Choroid plexus epithelial cell (primary cell): ENCODE results near the gene FMNL2.

Source experiments
- DNase-seq: peaks from one replicate; pipeline ENCODE4 v3.0.0-alpha.2; 2010; ENCODE audit warnings: low read depth
- H3K4me3 ChIP-seq: 2 replicates; pipeline ENCODE4 v1.5.1; 2011; ENCODE audit warnings: low read depth, mild to moderate bottlenecking, control low read depth, low read length, moderate library complexity
- TF ChIP-seq, protein P1 (sequence below): conservative IDR thresholded peaks from 2 replicates; pipeline ENCODE4 v1.5.1; 2011; ENCODE audit warnings: low read depth, mild to moderate bottlenecking, control low read depth, inconsistent platforms, low read length, moderate library complexity

The FMNL2 gene

GRCh38 chr2:152505495-152505906, 170.5 kb downstream of the FMNL2 start:
- TF ChIP-seq, protein P1, sequence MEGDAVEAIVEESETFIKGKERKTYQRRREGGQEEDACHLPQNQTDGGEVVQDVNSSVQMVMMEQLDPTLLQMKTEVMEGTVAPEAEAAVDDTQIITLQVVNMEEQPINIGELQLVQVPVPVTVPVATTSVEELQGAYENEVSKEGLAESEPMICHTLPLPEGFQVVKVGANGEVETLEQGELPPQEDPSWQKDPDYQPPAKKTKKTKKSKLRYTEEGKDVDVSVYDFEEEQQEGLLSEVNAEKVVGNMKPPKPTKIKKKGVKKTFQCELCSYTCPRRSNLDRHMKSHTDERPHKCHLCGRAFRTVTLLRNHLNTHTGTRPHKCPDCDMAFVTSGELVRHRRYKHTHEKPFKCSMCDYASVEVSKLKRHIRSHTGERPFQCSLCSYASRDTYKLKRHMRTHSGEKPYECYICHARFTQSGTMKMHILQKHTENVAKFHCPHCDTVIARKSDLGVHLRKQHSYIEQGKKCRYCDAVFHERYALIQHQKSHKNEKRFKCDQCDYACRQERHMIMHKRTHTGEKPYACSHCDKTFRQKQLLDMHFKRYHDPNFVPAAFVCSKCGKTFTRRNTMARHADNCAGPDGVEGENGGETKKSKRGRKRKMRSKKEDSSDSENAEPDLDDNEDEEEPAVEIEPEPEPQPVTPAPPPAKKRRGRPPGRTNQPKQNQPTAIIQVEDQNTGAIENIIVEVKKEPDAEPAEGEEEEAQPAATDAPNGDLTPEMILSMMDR, result no peak
- DNase-seq, result peak; percentile 88
- no peak overlapping the region for H3K4me3 ChIP-seq

GRCh38 chr2:152506843-152507242, 171.9 kb downstream of the FMNL2 start:
- peak; percentile 89 for DNase-seq
- no peak overlapping the region for H3K4me3 ChIP-seq
- TF ChIP-seq, protein P1, result no peak

- H3K4me3 ChIP-seq, result no peak overlapping the region
- TF ChIP-seq, protein P1, result no peak
- DNase-seq, result no peak
These were observed 172.9 kb downstream of the FMNL2 start for GRCh38 chr2:152507907-152508306.

- TF ChIP-seq, protein P1, result no peak
- H3K4me3 ChIP-seq, result no peak overlapping the region
- peak; percentile 96 for DNase-seq
These were observed 173.5 kb downstream of the FMNL2 start for GRCh38 chr2:152508446-152508845.

DNA sequence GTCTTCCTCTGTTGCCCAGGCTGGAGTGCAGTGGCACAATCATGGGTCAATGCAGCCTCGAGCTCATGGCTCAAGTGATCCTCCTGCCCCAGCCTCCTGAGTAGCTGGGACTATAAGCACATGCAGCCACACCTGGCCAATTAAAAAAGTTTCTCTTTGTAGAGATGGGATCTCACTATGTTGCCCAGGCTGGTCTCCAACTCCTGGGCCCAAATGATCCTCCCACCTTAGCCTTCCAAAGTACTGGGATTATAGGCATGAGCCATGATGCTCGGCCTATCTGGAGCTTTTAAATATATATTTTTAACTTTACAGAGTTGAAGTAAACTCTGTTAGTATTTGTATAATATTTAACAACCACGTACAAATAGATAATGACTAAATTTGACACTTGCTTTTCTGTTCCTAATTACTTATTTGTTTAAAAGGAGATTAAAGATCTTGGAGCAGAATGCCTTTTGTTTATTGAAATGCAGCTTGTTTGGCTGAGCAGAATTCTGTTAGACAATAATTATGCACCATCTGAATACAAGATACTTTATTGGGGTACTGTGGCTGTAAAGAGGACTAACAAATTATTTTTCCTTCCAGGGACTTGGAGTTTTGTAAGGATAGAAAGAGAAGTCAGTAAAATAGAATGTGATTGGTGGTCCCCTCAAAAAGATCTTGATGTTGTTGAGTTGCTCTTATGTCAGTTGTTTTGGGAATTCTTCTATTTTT, 175.0 kb downstream of the FMNL2 start:
- DNase-seq, result no peak
- TF ChIP-seq, protein P1, result no peak
- no peak overlapping the region for H3K4me3 ChIP-seq

DNA sequence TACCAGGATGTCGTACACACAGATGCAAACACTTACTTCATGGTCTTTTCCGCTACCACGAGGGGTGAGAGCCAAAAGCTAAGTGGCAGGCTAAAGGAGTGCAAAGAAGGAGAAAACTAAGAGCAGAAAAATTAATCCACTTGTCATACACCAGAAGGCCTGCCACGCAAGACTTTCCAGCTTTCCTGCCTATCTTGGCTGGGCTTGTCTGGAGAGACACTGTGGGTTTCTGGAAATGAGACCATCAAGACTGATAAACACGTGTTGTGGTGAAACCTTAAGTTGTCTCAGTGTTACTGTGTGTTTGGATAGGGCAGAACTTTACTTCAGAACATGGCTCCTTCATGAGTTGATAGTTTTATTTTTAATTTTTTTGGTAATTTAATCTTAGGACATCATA, 175.6 kb downstream of the FMNL2 start:
- H3K4me3 ChIP-seq, result no peak overlapping the region
- TF ChIP-seq, protein P1, result no peak
- no peak for DNase-seq

GRCh38 chr2:152511981-152512380, 177.0 kb downstream of the FMNL2 start:
- TF ChIP-seq, protein P1, result no peak
- no peak overlapping the region for H3K4me3 ChIP-seq
- DNase-seq, result no peak
